Mesothelial cell of epicardium (in vitro differentiated cells): ENCODE results near the gene THRA. TPM values are rescaled to one million over a fixed set of nuclear protein-coding genes. Genes with fewer than 3 reads are reported as not detected.
A peak's percentile ranks its signal among the peaks of the same experiment; 100 is the strongest.

Source experiments
- DNase-seq, 2 experiments: peaks; one replicate each; pipeline ENCODE4 v3.0.0; 2021; ENCODE audit warnings: low spot score in 2 of 2; ENCODE audit not compliant: unreplicated experiment in 2 of 2
- H3K27ac Mint-ChIP-seq: 2 replicates; pipeline ENCODE4 v1.8.0; 2021; ENCODE audit warnings: mixed read lengths
- H3K27me3 Mint-ChIP-seq: 2 replicates; pipeline ENCODE4 v1.8.0; 2021; ENCODE audit warnings: low read depth, mixed read lengths
- H3K36me3 Mint-ChIP-seq: 2 replicates; pipeline ENCODE4 v1.8.0; 2021; ENCODE audit warnings: mixed read lengths
- H3K4me1 Mint-ChIP-seq: 2 replicates; pipeline ENCODE4 v1.8.0; 2021; ENCODE audit warnings: mixed read lengths
- H3K4me3 Mint-ChIP-seq: 2 replicates; pipeline ENCODE4 v1.8.0; 2021; ENCODE audit warnings: mild to moderate bottlenecking, moderate library complexity, mixed read lengths
- H3K9me3 Mint-ChIP-seq: 2 replicates; pipeline ENCODE4 v1.8.0; 2021; ENCODE audit warnings: mixed read lengths
- CTCF ChIP-seq: fragments of 200-600 bp; sonication (generic); IDR thresholded peaks from one replicate; pipeline ENCODE4 v1.5.0; 2021; ENCODE audit warnings: antibody characterized with exemption; ENCODE audit not compliant: unreplicated experiment
- total RNA-seq: library from RNA; stranded (reverse); gene quantifications from 3 replicates; pipeline ENCODE4 v1.2.1, GENCODE V29; 2021

The THRA gene
- total RNA-seq, 1 donor from 2014 or later = 42.4 TPM

GRCh38 chr17:40113907-40114245 lies 51.1 kb downstream of the THRA start:
- Mint-ChIP-seq H3K36me3 (no peaks in the 10 kb centered on the region), H3K27ac (peak overlapping the region; percentile 94), H3K27me3 (no peaks in the 10 kb centered on the region), H3K4me1 (peaks cover 62% of the 10 kb centered on the region), H3K4me3 (peak overlapping the region; percentile 62), H3K9me3 (no peaks in the 10 kb centered on the region)
- TF ChIP-seq CTCF = no peak
- no peak for DNase-seq

DNA sequence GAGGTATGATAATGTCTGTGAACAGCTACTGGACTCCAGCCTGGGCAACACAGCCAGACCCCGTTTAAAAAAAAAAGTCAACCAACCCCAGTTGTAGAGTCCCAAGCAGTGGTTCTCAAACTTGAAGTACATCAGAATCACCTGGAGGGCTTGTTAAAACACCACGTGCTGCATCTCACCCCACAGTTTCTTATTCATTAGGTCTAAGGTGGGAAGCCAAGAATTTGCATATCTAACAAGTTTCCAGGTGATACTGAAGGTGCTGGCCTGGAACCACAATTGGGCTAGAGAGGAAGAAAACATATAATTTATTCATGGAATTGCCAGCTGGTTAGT lies 52.3 kb downstream of the THRA start:
- Mint-ChIP-seq H3K27me3 (no peaks in the 10 kb centered on the region), H3K36me3 (no peaks in the 10 kb centered on the region), H3K4me3 (no peak overlapping the region), H3K27ac (peak overlapping the region; percentile 83), H3K4me1 (peaks cover 56% of the 10 kb centered on the region), H3K9me3 (no peaks in the 10 kb centered on the region)
- no peak for DNase-seq
- no peak for TF ChIP-seq CTCF

GRCh38 chr17:40121181-40122135 lies 58.7 kb downstream of the THRA start, which contains the start of gene MSL1:
Gene MSL1, plus strand, starts transcription at chr17:40121971. Its CDS starts 642 bp downstream, at chr17:40122613.
- no peak for TF ChIP-seq CTCF
- DNase-seq = peak; percentile 90 to 92
- no peaks in the 10 kb centered on the region for H3K27me3 Mint-ChIP-seq
- H3K4me1 Mint-ChIP-seq = peaks cover 28% of the 10 kb centered on the region
- H3K27ac Mint-ChIP-seq = peak within 1 kb of the TSS; percentile 97
- H3K9me3 Mint-ChIP-seq = no peaks in the 10 kb centered on the region
- H3K4me3 Mint-ChIP-seq = peak within 1 kb of the TSS; percentile 98
- peaks cover 10% of the 10 kb centered on the region for H3K36me3 Mint-ChIP-seq

DNA sequence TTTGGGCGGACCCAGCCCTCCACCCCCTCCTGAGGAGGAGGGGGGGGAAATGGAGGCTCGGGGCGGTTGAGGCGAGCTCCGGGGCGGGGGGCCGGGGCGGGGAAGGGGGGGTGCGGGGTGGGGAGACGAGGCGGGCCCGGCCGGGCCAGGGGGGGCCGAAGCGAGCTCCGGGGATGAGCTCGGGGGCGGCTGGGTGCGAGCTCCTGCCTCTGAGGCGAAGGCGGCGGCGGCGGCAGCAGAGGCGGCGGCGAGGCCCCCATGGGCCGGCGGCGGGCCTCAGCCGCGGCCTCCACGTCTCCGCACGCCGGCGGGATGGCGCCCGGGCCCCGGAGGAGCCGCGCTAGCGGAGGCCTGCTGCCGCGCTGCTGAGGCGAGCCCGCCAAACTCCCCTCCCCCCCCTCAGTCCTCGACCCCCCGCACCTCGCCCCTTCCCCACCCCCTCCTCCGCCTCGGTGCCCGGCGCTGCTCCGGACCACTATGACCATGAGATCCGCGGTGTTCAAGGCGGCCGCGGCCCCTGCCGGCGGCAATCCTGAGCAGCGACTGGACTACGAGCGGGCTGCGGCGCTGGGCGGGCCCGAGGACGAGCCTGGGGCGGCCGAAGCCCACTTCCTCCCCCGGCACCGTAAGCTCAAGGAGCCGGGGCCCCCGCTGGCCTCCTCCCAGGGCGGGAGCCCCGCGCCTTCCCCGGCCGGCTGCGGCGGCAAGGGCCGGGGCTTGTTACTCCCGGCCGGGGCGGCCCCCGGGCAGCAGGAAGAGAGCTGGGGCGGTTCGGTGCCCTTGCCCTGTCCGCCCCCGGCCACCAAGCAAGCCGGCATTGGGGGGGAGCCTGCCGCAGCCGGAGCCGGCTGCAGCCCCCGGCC lies 59.6 kb downstream of the THRA start:
- DNase-seq = peak in 1 of 2 experiments; percentile 46
- no peaks in the 10 kb centered on the region for H3K27me3 Mint-ChIP-seq
- no peaks in the 10 kb centered on the region for H3K9me3 Mint-ChIP-seq
- TF ChIP-seq CTCF = no peak
- no peak overlapping the region for H3K27ac Mint-ChIP-seq
- peaks cover 27% of the 10 kb centered on the region for H3K4me1 Mint-ChIP-seq
- peaks cover 14% of the 10 kb centered on the region for H3K36me3 Mint-ChIP-seq
- H3K4me3 Mint-ChIP-seq = peak overlapping the region; percentile 98

DNA sequence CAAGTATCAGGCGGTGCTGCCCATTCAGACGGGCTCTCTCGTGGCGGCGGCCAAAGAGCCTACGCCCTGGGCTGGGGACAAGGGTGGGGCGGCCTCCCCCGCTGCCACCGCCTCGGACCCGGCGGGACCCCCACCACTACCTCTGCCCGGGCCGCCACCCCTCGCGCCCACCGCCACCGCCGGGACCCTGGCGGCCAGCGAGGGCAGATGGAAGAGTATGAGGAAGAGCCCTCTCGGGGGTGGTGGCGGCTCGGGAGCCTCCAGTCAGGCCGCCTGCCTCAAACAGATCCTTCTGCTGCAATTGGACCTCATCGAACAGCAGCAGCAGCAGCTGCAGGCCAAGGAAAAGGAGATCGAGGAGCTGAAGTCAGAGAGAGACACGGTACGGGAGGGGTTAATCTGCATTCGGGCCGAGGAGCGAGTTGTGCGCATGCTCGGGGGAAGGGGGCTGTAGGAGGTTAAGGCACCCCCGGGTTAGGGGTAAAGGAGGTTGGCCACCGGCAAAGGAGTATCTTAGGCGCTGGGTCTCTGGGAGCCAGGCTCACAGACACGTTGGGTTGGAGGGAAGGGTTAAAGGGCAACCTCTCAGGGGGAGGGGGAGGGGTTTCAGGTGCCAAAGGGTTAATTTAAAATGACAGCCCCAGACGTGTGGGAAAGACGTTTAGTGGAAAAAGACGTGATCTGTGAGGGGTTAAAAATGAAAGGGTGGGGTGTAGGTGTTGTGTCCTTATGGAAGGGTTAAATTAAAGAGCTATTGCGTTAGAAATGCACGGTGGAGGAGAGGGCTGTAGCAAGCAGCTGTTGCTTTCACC lies 60.4 kb downstream of the THRA start:
- H3K27me3 Mint-ChIP-seq = no peaks in the 10 kb centered on the region

More for the DNA sequence above, 60.4 kb downstream of the THRA start:
- H3K36me3 Mint-ChIP-seq = peaks cover 17% of the 10 kb centered on the region
- no peak for TF ChIP-seq CTCF
- peak overlapping the region; percentile 98 for H3K4me3 Mint-ChIP-seq
- peak overlapping the region; percentile 95 for H3K27ac Mint-ChIP-seq
- H3K4me1 Mint-ChIP-seq = peaks cover 27% of the 10 kb centered on the region
- H3K9me3 Mint-ChIP-seq = no peaks in the 10 kb centered on the region
- DNase-seq = peak; percentile 53 to 67
